OCI-LY7 (cell line): Measurements from ENCODE around the gene KRT37.

Experiments
- EZH2phosphoT487 ChIP-seq: fragments of 200-600 bp; sonication (generic); IDR thresholded peaks from 2 replicates; pipeline ENCODE4 v1.6.1; 2018; ENCODE audit warnings: low read depth, borderline replicate concordance, mild to moderate bottlenecking, mixed run types, antibody characterized with exemption, low read length, moderate library complexity, mixed read lengths
- TF ChIP-seq, protein P1 (sequence below): fragments of 200-600 bp; sonication (generic); conservative IDR thresholded peaks from 2 replicates; pipeline ENCODE4 v1.5.1; 2014; ENCODE audit warnings: mild to moderate bottlenecking, antibody characterized with exemption, low read length, moderate library complexity, mixed read lengths

- TF ChIP-seq, protein P1, sequence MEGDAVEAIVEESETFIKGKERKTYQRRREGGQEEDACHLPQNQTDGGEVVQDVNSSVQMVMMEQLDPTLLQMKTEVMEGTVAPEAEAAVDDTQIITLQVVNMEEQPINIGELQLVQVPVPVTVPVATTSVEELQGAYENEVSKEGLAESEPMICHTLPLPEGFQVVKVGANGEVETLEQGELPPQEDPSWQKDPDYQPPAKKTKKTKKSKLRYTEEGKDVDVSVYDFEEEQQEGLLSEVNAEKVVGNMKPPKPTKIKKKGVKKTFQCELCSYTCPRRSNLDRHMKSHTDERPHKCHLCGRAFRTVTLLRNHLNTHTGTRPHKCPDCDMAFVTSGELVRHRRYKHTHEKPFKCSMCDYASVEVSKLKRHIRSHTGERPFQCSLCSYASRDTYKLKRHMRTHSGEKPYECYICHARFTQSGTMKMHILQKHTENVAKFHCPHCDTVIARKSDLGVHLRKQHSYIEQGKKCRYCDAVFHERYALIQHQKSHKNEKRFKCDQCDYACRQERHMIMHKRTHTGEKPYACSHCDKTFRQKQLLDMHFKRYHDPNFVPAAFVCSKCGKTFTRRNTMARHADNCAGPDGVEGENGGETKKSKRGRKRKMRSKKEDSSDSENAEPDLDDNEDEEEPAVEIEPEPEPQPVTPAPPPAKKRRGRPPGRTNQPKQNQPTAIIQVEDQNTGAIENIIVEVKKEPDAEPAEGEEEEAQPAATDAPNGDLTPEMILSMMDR, result no peak
- TF ChIP-seq EZH2phosphoT487, result no peak
Measured at GRCh38 chr17:41456204-41456603, 31.8 kb upstream of the KRT37 start.
